NCI-H146 treated with DMSO at 0.1 percent for 48 hours (cell line): ENCODE data around the gene DDX49.
A peak's percentile ranks its signal among the peaks of the same experiment; 100 is the strongest.
"Not testable (repeated sequence)": the region's sequence is repeated elsewhere in the genome, so short reads cannot be mapped to it uniquely, and the experiment has no call there.

Experiments
- DNase-seq: peaks from one replicate; lab custom pipeline; 2025; ENCODE audit not compliant: unreplicated experiment; lab: John Stamatoyannopoulos, UW

DDX49 gene

GRCh38 chr19:18910801-18911436 is 8.6 kb upstream of the DDX49 start:
- no peak for DNase-seq

GRCh38 chr19:18912933-18913332 is 6.6 kb upstream of the DDX49 start:
- no peak for DNase-seq

- DNase-seq, result no peak
Measured at GRCh38 chr19:18913466-18913865, 6.0 kb upstream of the DDX49 start.

- peak; percentile 28 for DNase-seq
Measured at GRCh38 chr19:18915639-18916038, 3.9 kb upstream of the DDX49 start.

GRCh38 chr19:18917593-18917992 is 1.9 kb upstream of the DDX49 start:
- not testable (repeated sequence) for DNase-seq

- DNase-seq, result no peak
Measured at GRCh38 chr19:18919900-18920214, 342 bp downstream of the DDX49 start.

GRCh38 chr19:18920400-18920799 is 885 bp downstream of the DDX49 start:
- no peak for DNase-seq

GRCh38 chr19:18921593-18921992 is 2.1 kb downstream of the DDX49 start:
- no peak for DNase-seq

GRCh38 chr19:18922228-18922985 is 2.9 kb downstream of the DDX49 start:
- DNase-seq, result no peak

GRCh38 chr19:18924684-18925213 is 5.2 kb downstream of the DDX49 start:
- no peak for DNase-seq

- DNase-seq, result no peak
Measured at GRCh38 chr19:18928018-18928805, 8.7 kb downstream of the DDX49 start.

GRCh38 chr19:18929311-18929710 is 9.8 kb downstream of the DDX49 start:
- DNase-seq, result no peak

GRCh38 chr19:18931316-18932162 is 12.0 kb downstream of the DDX49 start:
- DNase-seq, result no peak

GRCh38 chr19:18932216-18932841 is 12.8 kb downstream of the DDX49 start:
- peak; percentile 74 for DNase-seq

GRCh38 chr19:18933297-18933696 is 13.8 kb downstream of the DDX49 start:
- no peak for DNase-seq

- no peak for DNase-seq
Measured at GRCh38 chr19:18939163-18939562, 19.6 kb downstream of the DDX49 start.

- no peak for DNase-seq
Measured at GRCh38 chr19:18939922-18940768, 20.6 kb downstream of the DDX49 start.

- no peak for DNase-seq
Measured at GRCh38 chr19:18940769-18941627, 21.5 kb downstream of the DDX49 start, which contains the start of gene HOMER3. HOMER3 (minus strand) TSS chr19:18941217; CDS start chr19:18938982, 2,235 bp downstream.
